Activated CD4-positive, alpha-beta memory T cell treated with anti-CD3 and anti-CD28 coated beads, Interleukin-2, amount 10 ng/mL, durations not matched to agents 7 days and 5 days (primary cell): Measurements from ENCODE around the gene HAUS3. TPM values are rescaled to one million over a fixed set of nuclear protein-coding genes. Genes with fewer than 3 reads are reported as not detected.

ENCODE experiments used
- CTCF ChIA-PET: fragments of 350-600 bp; sonication (Branson Sonifier 250); formaldehyde crosslinking; loops from one replicate; lab custom pipeline; 2021; ENCODE audit warnings: antibody characterized with exemption, inconsistent platforms; lab: Charles Lee
- POLR2A ChIA-PET: fragments of 350-600 bp; sonication (Branson Sonifier 250); formaldehyde crosslinking; loops from one replicate; lab custom pipeline; 2021; ENCODE audit warnings: antibody characterized with exemption; lab: Charles Lee
- DNase-seq: peaks from one replicate; pipeline ENCODE4 v3.0.0-alpha.2; 2020
- H3K27ac Mint-ChIP-seq: one replicate; pipeline ENCODE4 v1.8.0; 2021; ENCODE audit warnings: mild to moderate bottlenecking, mixed read lengths
- H3K27me3 Mint-ChIP-seq: one replicate; pipeline ENCODE4 v1.8.0; 2021; ENCODE audit warnings: mixed read lengths
- H3K36me3 Mint-ChIP-seq: one replicate; pipeline ENCODE4 v1.8.0; 2021; ENCODE audit warnings: low read depth, mixed read lengths
- H3K4me1 Mint-ChIP-seq: one replicate; pipeline ENCODE4 v1.8.0; 2021; ENCODE audit warnings: mixed read lengths
- H3K4me3 Mint-ChIP-seq: one replicate; pipeline ENCODE4 v1.8.0; 2021; ENCODE audit warnings: mild to moderate bottlenecking, mixed read lengths
- H3K9me3 Mint-ChIP-seq: one replicate; pipeline ENCODE4 v1.8.0; 2021; ENCODE audit warnings: mixed read lengths
- total RNA-seq, 2 experiments: library from RNA; stranded (reverse); gene quantifications; one replicate each; pipeline ENCODE4 v1.2.3, GENCODE V29; 2021

The HAUS3 gene
- total RNA-seq, 2 experiments from 2014 or later: 27.1 to 27.4 TPM

DNA sequence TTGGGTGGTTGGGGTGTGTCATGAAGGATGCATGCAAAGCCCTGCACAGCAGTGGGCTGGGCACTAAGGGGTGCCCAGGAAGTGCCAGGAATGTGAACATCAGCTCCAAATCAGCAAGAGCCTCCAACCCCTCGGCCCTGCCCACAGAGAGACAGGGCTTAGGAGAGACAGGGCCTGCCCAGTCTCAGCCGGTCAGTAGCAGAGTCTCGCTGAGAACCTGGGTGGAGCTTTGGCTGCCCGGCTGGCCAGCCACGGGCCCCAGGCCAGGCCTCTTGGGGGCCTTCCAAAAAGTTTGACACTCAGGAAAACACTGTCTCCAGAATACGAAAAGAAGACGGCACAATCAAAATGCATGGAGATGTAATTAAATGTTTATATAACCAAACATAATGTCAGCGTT, 24.3 kb upstream of the HAUS3 start:
- no peaks in the 10 kb centered on the region for H3K27me3 Mint-ChIP-seq
- ChIA-PET POLR2A (no interaction called here), CTCF (no interaction called here)

DNA sequence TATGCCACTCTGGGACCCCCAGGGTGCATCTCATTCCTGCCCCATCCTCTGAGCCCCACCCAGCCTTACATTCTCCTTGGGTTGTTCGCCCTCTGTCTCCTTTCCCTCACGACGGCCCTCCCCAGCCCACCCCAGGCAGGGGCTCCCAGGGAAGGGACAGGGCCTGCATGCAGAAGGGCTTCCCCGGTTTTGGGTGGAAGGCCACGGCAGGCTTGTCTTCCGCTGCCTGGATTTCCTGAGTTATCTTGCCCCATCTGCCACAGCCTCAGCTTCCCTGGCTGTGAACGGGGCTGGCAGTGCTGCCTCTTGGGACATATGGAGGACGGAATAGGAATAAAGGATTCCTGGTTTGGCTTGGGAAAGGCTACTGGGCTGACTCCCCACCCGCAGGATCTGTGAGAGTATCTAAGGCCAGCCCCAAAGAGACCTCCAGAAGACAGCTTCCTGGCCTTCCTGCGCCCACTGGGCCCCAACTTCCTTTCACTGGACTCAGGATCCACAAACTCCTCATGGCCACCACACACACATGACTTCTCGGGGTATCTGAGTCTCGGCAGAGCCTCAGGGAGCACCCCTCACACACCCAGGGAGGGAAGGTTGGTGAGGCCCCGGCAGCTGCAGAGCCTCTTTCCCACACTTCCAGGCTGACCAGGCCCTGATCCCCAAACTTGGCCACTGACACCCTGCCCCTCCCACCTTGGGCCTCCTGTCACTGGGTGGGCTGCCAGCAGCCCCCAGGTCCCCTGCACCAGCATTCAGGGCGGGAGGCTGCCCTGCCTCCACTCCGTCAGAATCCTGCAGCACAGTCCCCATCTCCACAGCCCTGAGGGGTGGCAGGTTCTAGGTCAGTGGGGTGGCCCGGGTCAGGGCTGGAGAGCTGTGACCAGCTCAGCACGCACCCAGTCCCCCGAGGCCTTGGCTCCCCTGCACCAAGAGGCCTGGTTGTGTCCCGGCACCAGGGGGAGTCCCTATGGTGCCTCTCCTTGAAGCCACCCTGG, 23.5 kb upstream of the HAUS3 start:
- H3K4me1 Mint-ChIP-seq: peaks cover 4% of the 10 kb centered on the region
- ChIA-PET POLR2A (interaction anchor here (1.0 to 1.1 kb wide), 2 partner anchors 23 to 147 kb away, joined by 4 read pairs; no protein-coding TSS in a partner anchor), CTCF (no interaction called here)
- H3K36me3 Mint-ChIP-seq: no peaks in the 10 kb centered on the region
- no peaks in the 10 kb centered on the region for H3K9me3 Mint-ChIP-seq
- no peak overlapping the region for H3K27ac Mint-ChIP-seq
- DNase-seq: no peak
- H3K27me3 Mint-ChIP-seq: no peaks in the 10 kb centered on the region
- no peak overlapping the region for H3K4me3 Mint-ChIP-seq

More for the DNA sequence above, 24.3 kb upstream of the HAUS3 start:
- Mint-ChIP-seq H3K9me3 (no peaks in the 10 kb centered on the region), H3K36me3 (no peaks in the 10 kb centered on the region), H3K4me1 (peaks cover 4% of the 10 kb centered on the region), H3K4me3 (no peak overlapping the region), H3K27ac (no peak overlapping the region)
- no peak for DNase-seq

DNA sequence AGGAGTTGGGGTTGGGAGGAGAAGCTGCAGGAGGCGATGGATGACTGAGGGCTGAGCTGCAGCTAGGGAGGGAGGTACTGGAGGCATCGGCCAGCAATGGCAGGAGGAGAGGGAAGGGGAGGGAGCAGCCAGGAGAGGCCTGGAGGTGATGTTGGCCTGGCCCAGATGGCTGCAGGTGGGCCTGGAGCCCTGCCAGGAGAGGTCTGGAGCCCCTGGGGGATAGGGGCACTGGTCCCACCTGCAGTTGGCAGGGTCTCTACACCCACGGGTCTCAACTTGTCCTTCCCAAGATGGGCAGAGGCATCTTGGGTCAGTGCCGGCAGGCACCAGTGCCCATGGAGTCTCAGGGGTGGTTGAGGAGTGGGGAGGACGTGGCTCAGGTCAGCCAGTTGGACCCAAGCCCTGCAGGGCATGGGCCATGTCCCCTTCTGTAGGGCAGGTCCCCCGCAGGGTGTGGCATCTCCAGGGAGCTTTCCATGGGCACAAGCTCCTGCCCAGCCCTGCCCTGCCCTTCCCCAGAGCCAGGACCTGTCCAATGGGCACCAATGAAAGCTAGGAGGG, 22.6 kb upstream of the HAUS3 start:
- Mint-ChIP-seq H3K4me3 (no peak overlapping the region), H3K9me3 (no peaks in the 10 kb centered on the region), H3K27me3 (no peaks in the 10 kb centered on the region), H3K36me3 (no peaks in the 10 kb centered on the region), H3K4me1 (peaks cover 4% of the 10 kb centered on the region), H3K27ac (no peak overlapping the region)
- CTCF ChIA-PET: no interaction called here
- no peak for DNase-seq
- POLR2A ChIA-PET: interaction anchor here (1.0 to 1.1 kb wide), 3 partner anchors 17 to 148 kb away, joined by 3 to 4 read pairs (median 4); no protein-coding TSS in a partner anchor

DNA sequence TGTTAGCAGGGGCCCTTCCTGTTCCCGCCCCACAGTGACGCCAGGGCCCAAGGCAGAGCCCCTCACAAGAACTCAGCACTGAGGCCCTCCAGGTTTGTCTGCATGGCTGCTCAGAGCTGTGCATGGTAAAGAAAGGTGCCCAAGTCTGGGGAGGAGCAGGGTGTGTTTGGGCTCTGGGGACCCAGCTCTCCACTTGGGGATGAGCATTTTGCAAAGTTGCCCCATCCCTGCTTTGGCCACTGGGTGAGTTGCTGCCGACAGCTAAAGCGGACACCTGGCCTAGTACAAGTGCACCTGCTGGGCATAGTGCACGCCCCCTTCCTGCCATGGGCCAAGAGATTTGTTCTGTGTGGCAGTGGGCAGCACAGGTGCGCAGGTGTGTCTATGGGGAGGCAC, 22.0 kb upstream of the HAUS3 start:
- CTCF ChIA-PET: no interaction called here
- no peaks in the 10 kb centered on the region for H3K36me3 Mint-ChIP-seq

DNA sequence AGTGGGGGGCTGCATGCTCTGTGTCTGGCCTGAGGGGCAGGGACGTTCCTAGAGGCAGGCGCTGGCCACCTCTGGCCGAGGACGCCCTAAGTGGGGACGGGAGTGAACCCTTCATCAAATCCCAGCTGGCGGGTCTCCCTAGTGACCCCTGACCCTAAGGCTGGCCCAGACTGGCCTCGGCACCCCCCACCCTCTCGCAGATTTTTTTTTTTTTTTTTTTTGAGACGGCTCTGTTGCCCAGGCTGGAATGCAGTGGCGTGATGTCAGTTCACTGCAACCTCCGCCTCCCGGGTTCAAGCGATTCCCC, 21.0 kb upstream of the HAUS3 start:
- peaks cover 4% of the 10 kb centered on the region for H3K4me1 Mint-ChIP-seq
- H3K27me3 Mint-ChIP-seq: no peaks in the 10 kb centered on the region
- H3K9me3 Mint-ChIP-seq: no peaks in the 10 kb centered on the region
- ChIA-PET CTCF (interaction anchor here (1.1 to 1.4 kb wide), 3 partner anchors 43 to 156 kb away, joined by 6 to 13 read pairs (median 11); partner anchors contain the start of gene CFAP99), POLR2A (interaction anchor here (0.6 to 2.7 kb wide), 13 partner anchors 14 to 673 kb away, joined by 3 to 31 read pairs (median 6); partner anchors contain the start of genes HAUS3, NSD2, POLN and RNF4)
- H3K36me3 Mint-ChIP-seq: no peaks in the 10 kb centered on the region
- peak overlapping the region; percentile 49 for H3K27ac Mint-ChIP-seq
- DNase-seq: no peak
- peak overlapping the region; percentile 73 for H3K4me3 Mint-ChIP-seq

More for the DNA sequence above, 22.0 kb upstream of the HAUS3 start:
- no peak overlapping the region for H3K4me3 Mint-ChIP-seq
- no peak overlapping the region for H3K27ac Mint-ChIP-seq
- POLR2A ChIA-PET: interaction anchor here (1.0 to 1.1 kb wide), 2 partner anchors 15 to 18 kb away, joined by 3 to 4 read pairs; no protein-coding TSS in a partner anchor
- peaks cover 4% of the 10 kb centered on the region for H3K4me1 Mint-ChIP-seq
- H3K9me3 Mint-ChIP-seq: no peaks in the 10 kb centered on the region
- no peaks in the 10 kb centered on the region for H3K27me3 Mint-ChIP-seq
- DNase-seq: no peak

DNA sequence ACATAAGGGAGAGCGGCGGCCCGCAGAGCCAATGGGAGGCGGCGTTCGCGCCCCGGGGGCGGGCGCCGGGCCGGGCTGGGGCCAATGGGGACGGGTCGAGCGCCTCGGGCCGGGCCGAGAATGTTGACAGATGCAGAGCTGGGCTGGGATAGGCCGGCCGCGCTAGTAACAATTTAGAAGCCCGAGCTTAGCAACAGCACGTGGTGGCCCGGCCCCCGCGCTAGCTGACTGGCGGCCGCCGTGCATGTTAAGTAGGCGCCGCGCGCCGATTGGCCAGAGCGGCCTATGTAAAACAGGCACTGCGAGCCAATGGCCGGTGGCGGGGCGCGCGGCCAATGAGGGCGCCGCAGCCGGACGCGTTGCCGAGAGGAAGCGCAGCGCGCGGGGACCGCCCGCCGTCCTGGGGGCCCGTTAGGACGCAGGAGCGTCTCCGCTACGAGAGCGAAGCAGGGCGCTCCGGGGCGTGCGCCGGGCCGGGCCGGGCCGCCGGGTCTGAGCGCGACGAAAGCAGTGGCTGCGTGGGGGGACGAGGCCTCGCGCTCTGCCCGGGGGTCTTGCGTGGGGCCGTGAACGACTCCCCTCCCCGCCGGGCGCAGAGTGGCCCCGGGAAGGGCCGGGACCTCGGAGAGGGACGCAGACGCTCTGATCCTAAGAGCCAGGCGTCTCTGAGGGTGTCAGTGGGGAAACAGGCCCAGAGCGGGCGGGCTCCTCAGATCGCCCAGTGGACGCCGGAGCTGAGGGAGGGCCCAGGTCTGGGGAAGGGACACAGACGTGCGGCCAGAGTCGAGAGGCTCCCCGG, 20.4 kb upstream of the HAUS3 start:
- peak; percentile 99 for DNase-seq
- Mint-ChIP-seq H3K9me3 (no peaks in the 10 kb centered on the region), H3K27me3 (no peaks in the 10 kb centered on the region), H3K4me1 (peaks cover 4% of the 10 kb centered on the region), H3K4me3 (peak overlapping the region; percentile 73), H3K27ac (peak overlapping the region; percentile 68), H3K36me3 (no peaks in the 10 kb centered on the region)
- CTCF ChIA-PET: interaction anchor here (0.7 to 1.4 kb wide), 13 partner anchors 19 to 209 kb away, joined by 3 to 13 read pairs (median 4); partner anchors contain the start of genes CFAP99, HAUS3 and POLN
- POLR2A ChIA-PET: interaction anchor here (0.6 to 2.7 kb wide), 22 partner anchors 14 to 673 kb away, joined by 3 to 31 read pairs (median 4); partner anchors contain the start of genes CFAP99, HAUS3, NELFA and NSD2

DNA sequence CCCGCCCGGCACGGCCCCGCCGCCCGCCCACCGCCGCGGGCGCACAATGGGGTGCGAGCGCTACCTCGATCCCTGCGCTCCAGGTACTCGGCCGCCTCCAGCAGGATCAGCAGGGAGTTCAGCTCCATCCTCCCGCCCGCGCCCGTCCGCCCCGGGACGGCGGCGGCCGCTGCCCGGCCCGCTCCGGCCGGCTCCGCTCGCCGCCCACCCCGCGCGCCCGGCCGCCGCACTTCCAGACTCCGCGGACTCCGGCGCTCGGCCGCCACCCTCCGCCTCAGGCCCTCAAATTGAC, 19.9 kb upstream of the HAUS3 start, which contains the start of gene MXD4:
Gene MXD4 (minus strand): TSS at position 257 of the 292 bp plus-strand sequence. CDS start 129 bp downstream, at position 128.
- CTCF ChIA-PET: interaction anchor here (0.7 to 1.4 kb wide), 13 partner anchors 20 to 210 kb away, joined by 3 to 13 read pairs (median 4); partner anchors contain the start of genes CFAP99, HAUS3 and POLN
- POLR2A ChIA-PET: interaction anchor here (0.7 to 2.7 kb wide), 18 partner anchors 14 to 485 kb away, joined by 3 to 31 read pairs (median 4); partner anchors contain the start of genes CFAP99, HAUS3, NELFA and NSD2
- peaks cover 4% of the 10 kb centered on the region for H3K4me1 Mint-ChIP-seq
- H3K36me3 Mint-ChIP-seq: no peaks in the 10 kb centered on the region
- H3K9me3 Mint-ChIP-seq: no peaks in the 10 kb centered on the region
- H3K27me3 Mint-ChIP-seq: no peaks in the 10 kb centered on the region
- peak within 1 kb of the TSS; percentile 68 for H3K27ac Mint-ChIP-seq
- no peak for DNase-seq
- peak within 1 kb of the TSS; percentile 73 for H3K4me3 Mint-ChIP-seq

DNA sequence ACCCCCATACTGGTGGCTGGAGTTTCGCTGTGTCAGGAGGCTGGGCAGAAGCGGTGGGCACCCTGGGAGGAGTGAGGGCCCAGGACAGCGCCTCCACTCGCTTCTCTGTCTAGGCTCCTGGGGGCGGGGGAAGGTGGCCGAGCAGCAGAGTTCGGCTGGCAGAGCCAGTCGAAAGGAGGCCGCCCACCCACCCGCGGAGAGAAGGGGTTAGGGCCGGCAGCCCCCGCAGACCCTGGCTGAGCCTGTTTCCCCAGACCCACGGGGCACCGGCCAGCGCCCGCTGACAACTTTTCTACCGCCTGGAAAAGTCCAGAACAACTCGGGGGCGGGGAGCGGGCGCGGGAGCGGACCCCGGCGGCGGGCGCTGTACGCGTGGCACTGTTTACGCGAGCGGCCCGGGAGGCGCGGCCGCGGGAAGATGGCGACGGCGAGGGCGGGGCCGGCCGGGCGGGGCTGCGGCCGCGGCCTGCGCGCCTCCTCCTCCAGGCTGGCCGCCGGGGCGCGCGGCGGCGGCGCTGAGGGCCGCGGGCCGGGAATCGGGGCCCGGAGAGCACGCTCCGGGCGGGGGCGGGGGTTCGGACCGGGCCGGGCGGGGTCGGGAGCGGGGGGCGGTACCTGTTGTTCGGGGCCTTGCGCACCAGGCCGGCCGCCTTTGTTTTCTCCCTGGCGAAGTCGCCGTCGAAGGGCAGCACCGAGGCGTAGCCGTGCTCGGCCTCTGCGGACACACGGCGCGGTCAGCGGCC, 19.4 kb upstream of the HAUS3 start:
- POLR2A ChIA-PET: interaction anchor here (1.0 to 2.7 kb wide), 8 partner anchors 20 to 253 kb away, joined by 3 to 31 read pairs (median 8); partner anchors contain the start of genes CFAP99, HAUS3, NELFA and POLN
- Mint-ChIP-seq H3K4me1 (peaks cover 4% of the 10 kb centered on the region), H3K4me3 (peak overlapping the region; percentile 73), H3K9me3 (no peaks in the 10 kb centered on the region), H3K36me3 (no peaks in the 10 kb centered on the region), H3K27me3 (no peaks in the 10 kb centered on the region), H3K27ac (no peak overlapping the region)
- DNase-seq: peak; percentile 70
- CTCF ChIA-PET: interaction anchor here (1.0 to 1.4 kb wide), 5 partner anchors 19 to 210 kb away, joined by 3 to 11 read pairs (median 8); partner anchors contain the start of genes HAUS3 and POLN

DNA sequence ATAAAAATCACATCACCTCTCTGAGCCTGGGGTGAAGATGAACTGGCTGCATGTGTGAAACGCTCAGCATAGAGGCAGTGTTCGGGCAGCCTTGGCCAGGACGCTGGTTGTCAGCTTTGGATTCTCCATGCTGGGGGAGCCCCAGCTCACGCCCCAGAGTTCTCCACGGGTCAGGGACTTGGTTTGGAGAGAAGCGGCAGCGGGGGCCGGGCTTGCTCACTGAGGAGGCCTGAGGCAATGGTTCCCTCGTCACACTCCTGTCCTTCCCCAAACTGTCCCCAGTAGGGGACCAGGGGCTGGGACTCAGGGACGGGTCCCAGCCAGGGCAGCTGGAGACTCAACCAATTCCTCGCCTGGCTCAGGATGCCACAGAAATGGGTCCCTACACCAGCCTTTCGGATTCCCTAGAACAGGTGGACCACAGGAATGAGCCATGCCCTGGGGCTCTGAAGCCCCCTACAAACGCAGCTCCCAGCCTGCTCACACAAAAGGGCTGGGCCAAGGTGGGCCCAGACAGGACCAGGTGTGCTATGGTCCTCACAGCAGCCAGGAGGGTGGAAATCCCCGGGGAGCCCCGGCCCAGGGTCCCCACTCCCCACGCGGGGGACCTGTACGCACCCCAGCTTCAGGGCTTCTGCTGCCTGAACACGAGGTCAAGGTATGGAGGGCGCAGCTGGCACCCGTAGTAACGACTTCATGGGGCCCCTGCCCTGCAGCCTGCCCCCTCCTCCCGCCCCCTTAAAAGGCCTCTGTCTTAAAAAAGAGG, 18.6 kb upstream of the HAUS3 start:
- CTCF ChIA-PET: no interaction called here
- Mint-ChIP-seq H3K36me3 (no peaks in the 10 kb centered on the region), H3K9me3 (no peaks in the 10 kb centered on the region), H3K27me3 (no peaks in the 10 kb centered on the region), H3K4me3 (peak overlapping the region; percentile 67), H3K4me1 (peaks cover 4% of the 10 kb centered on the region), H3K27ac (no peak overlapping the region)
- POLR2A ChIA-PET: interaction anchor here (0.7 to 2.7 kb wide), 5 partner anchors 19 to 208 kb away, joined by 3 to 25 read pairs (median 3); partner anchors contain the start of genes HAUS3, POLN and RNF4
- DNase-seq: no peak

DNA sequence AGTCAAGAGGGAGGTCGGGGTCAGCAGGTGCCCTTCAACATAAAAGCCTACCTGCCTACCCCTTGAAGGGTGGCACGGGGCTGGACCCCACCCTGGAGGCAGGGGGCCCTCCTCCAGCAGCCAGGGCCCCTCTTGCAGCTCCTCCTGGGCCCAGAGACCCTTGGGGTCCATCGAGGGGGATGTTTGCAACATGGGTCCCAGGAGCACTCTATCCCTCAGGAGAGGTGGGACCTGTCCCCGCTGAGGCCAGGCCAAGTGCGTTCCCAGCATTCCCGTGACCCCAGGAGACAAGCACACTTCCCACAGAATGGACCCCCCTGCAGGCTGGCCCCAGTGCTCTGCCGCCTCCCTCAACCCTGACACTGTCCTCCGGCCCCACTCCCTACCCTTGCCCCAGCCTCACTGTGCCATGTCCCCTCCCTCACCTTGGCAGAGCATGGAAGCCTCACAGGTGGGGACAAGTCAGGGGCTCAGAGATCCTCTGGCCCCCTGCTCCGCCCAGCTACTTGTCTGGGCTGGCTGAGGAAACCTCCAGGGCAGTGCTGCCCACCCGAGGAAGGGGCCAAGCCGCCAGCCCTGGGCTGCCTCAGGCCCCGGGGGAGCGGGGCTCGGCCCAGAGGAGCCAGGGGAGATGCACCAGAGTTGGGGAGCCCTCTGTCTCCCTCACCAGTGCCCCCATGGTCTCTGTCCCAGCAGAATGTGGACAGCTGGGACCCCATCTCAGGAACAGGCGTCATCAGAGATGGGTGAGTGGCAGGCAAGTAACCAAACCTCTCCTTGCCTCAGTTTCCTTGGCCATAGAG, 17.8 kb upstream of the HAUS3 start:
- Mint-ChIP-seq H3K27ac (no peak overlapping the region), H3K9me3 (no peaks in the 10 kb centered on the region), H3K4me3 (peak overlapping the region; percentile 67), H3K4me1 (peaks cover 4% of the 10 kb centered on the region), H3K36me3 (no peaks in the 10 kb centered on the region), H3K27me3 (no peaks in the 10 kb centered on the region)
- no peak for DNase-seq
- ChIA-PET POLR2A (interaction anchor here (0.7 to 1.7 kb wide), 3 partner anchors 18 to 66 kb away, joined by 3 read pairs; partner anchors contain the start of genes HAUS3 and POLN), CTCF (no interaction called here)
